ENCODE data around the gene IER5.

The IER5 gene

GRCh38 chr1:181135437-181135731 lies 46.9 kb downstream of the IER5 start:
- no peak for DNase-seq

- peak; percentile 79 to 95 (median 87) for DNase-seq
These were observed 47.6 kb downstream of the IER5 start for GRCh38 chr1:181135815-181136737.

GRCh38 chr1:181136738-181137122 lies 48.2 kb downstream of the IER5 start:
- no peak for DNase-seq

- no peak for DNase-seq
These were observed 48.8 kb downstream of the IER5 start for GRCh38 chr1:181137217-181137743.

- no peak for DNase-seq
These were observed 51.1 kb downstream of the IER5 start for GRCh38 chr1:181139631-181140061.

GRCh38 chr1:181140398-181140797 lies 51.9 kb downstream of the IER5 start:
- peak in 2 of 3 donors; percentile 39 to 52 for DNase-seq

- no peak for DNase-seq
These were observed 52.4 kb downstream of the IER5 start for GRCh38 chr1:181140891-181141290.

GRCh38 chr1:181141431-181141910 lies 53.0 kb downstream of the IER5 start:
- DNase-seq: peak; percentile 90 to 97 (median 91)

Measured in suppressor macrophage treated with lipopolysaccharide for 1 hour (primary cell).